Activated CD8-positive, alpha-beta memory T cell treated with anti-CD3 and anti-CD28 coated beads for 1 hour (primary cell): ENCODE measurements around the gene CSNK2A2.

ENCODE experiments used
- DNase-seq, 2 donors: peaks; one replicate each; pipeline ENCODE4 v3.0.0-alpha.2; 2020; ENCODE audit warnings: low read depth in 1 of 2; ENCODE audit errors: extremely low read depth in 1 of 2

Gene CSNK2A2

DNA sequence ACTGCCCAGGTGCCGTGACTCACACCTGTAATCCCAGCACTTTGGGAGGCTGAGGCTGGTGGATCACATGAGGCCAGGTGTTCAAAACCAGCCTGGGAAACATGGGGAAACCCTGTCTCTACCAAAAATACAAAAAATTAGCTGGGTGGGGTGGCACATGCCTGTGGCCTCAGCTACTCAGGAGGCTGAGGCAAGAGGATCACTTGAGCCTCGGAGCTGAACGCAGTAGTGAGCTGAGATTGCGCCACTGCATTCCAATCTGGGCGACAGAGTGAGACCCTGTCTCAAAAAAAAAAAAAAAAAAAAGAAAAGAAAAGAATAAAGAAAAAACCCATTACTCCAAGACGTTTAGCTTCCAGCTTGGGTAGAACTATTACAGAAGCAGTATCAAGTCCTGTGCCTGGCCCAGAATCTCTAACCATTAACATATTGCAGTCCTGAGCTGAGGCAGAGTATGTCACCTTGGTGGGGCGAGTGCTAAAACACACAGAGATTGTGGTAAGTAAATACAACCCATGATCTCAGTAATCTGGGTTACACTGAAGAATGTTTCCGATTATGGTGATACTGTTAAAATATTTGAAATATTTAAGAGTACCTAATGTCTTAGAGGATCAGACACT lies 45.5 kb downstream of the CSNK2A2 start:
- no peak for DNase-seq

- no peak for DNase-seq
These were observed 49.4 kb downstream of the CSNK2A2 start for GRCh38 chr16:58148526-58148925.

DNA sequence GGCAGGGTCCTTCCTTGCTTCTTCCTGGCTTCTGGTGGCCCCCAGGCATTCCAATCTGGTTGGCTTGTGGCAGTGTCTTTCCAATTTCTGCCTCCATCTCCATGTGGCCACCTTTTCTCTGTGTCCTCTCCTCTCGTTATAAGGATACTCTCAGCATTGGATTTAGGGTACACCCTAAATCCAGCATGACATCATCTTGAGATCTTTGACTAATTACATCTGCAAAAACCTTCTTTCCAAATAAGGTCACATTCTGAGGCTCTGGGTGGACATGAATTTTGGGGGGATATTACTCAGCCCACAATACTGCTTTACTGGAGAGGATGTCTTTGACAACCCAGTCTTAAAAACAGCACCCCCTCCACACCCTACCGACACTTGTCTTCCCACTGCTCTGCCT lies 49.8 kb downstream of the CSNK2A2 start:
- no peak for DNase-seq

DNA sequence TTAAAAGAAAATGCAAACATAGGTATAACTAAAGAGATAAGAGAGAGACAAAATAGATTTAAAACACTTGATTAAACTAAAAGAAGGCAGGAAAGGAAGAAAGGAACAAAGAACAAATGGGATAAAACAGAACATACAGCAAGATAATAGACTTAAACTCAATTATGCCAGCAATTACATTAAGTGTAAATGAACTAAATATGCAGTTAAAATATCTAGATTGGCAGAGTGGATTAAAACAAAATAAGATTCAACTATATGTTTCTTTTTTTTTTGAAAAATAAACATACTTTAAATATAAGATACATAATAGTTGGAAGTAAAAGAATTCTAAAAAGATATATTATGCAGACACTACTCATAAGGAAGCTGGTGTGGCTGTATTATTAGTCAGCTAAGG lies 59.1 kb downstream of the CSNK2A2 start:
- no peak for DNase-seq

GRCh38 chr16:58137581-58137980 lies 60.3 kb downstream of the CSNK2A2 start:
- DNase-seq: no peak

DNA sequence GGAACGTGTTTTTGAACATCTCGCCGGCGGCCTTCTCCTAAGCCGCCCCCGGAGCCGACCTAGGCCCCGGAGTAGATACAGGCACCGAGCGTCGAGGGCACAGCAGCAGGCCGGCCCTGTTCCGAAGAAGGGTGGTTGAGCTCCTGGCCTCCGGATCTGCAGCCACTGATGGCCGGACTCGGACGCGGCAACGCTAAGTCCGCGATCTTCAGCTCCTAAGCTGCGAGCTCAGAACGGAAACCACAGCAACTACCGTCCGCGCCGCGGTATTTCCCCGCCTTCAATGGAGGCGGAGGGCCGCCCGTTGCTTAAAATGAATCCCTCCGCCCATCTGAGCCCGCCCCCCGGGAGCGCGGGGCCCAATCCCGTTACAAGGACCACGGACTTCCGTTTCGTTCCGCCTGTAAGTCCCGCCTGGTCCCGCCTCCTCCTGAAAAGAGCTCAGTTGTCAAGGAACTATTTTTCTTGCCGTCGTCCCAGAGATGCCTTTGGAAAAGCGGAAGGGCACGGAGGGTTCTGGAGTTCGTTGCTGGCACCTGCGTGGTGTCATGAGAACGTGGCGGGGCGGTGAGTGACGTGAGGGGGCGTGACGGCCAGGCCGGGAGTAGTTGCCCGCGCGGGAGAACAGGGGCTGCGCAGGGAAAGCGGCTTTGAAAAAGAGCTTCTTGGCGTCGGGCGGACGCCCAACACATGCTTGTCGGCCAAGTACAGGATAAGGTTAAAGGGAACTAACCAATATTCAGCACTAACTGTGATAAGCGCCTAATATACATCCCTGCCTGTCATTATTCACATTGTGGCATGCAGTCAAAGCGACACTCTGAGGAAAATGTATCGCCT lies 68.6 kb downstream of the CSNK2A2 start, which contains the start of gene CFAP20:
Gene CFAP20, minus strand, starts transcription at position 285 of the 840 bp plus-strand sequence. Its CDS starts 266 bp downstream, at position 19.
- DNase-seq: peak; percentile 90 to 91

GRCh38 chr16:58128711-58129096 lies 69.2 kb downstream of the CSNK2A2 start:
- DNase-seq: no peak

DNA sequence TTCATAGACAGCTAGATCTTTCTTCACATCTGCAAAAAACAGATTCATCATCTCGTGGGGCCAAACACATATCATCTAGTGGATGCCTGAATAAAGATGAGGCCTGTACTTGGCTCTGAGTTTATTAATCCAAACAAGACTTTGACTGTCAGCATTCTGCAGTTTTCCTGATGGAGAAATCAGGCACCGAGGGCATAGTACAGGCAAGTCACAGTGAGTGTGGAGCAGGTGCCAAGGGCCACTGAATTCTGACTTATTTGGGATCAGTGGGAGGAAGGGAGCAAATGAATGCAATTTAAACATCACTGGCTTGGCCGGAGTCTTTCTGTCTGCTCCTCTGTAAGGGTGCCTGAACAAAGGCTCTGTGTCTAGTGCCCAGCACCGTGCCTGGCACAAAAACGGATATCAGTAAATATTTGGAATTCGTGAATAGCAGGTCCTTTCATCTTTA lies 69.7 kb downstream of the CSNK2A2 start:
- no peak for DNase-seq

GRCh38 chr16:58127634-58128033 lies 70.3 kb downstream of the CSNK2A2 start:
- no peak for DNase-seq

- DNase-seq: no peak
These were observed 70.8 kb downstream of the CSNK2A2 start for GRCh38 chr16:58127033-58127556.

- DNase-seq: no peak
These were observed 71.4 kb downstream of the CSNK2A2 start for GRCh38 chr16:58126451-58126961.

- no peak for DNase-seq
These were observed 72.0 kb downstream of the CSNK2A2 start for GRCh38 chr16:58125781-58126335.

DNA sequence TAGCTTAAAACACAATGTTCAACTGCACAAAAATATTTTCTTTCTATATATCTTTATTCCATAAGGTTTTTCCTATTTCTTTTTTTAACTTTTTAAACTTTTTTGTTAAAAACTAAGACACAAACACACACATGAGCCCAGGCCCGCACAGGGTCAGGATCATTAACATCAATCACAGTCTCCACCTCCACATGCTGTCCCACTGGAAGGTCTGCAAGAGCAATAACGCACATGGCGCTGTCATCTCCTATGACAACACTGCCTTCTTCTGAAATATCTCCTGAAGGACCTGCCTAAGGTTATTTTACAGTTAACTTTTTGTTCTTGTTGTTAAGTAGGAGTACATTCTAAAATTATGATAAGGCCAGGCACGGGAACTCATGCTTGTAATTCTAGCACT lies 72.9 kb downstream of the CSNK2A2 start:
- DNase-seq: no peak

GRCh38 chr16:58124601-58124915 lies 73.3 kb downstream of the CSNK2A2 start:
- DNase-seq: no peak

DNA sequence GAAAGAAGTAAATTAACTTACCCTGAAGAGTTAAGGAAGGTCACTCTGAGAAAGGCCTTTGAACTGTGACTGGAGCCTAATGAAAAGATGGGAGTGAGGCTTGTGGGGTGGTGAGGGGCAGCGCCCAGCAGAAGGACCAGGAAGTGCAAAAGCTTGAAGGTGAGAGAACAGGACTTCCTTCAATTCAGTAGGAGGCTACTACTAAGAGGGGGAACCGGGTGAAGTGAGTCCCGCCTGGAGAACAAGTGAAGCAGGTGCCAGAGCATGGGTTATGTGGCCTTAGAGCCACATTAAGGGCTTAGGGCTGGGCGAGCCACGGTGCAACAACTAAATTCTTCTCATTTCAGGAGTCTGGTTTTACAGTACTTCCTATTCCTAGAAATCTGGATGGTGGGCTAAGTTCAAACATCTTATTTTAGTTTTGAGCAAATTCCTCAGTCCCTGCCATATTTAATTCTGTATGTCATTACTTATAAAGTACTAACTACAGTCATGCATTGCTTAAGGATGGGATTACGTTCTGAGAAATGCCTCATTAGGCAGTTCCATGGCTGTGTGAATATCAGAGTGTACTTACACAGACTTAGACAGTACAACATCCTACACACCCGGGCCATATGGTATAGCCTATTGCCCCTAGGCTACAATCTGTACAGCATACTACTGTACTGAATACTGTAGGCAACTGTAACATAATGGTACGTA lies 73.9 kb downstream of the CSNK2A2 start:
- DNase-seq: no peak

- DNase-seq: no peak
These were observed 76.8 kb downstream of the CSNK2A2 start for GRCh38 chr16:58121132-58121531.

GRCh38 chr16:58120234-58120633 lies 77.7 kb downstream of the CSNK2A2 start:
- no peak for DNase-seq

GRCh38 chr16:58119509-58119845 lies 78.4 kb downstream of the CSNK2A2 start:
- no peak for DNase-seq

GRCh38 chr16:58118801-58119508 lies 79.0 kb downstream of the CSNK2A2 start:
- no peak for DNase-seq

DNA sequence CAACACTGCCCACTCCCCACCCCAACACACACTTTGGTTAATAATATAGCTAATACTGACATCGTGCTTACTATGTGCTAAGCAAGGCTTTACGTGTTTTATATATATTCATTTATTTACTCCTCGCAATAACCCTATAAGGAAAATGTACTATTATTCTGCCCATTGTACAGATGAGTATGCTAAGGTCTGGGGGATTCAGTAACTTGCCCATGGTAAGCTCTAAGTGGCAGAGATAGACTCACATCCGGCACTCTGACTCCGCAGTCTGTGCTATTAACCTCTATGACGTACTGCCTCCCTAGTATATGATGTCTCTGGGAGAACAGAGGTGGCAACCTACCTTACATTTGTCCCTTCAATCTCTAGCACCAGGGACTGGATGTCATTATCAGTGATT lies 81.4 kb downstream of the CSNK2A2 start:
- DNase-seq: no peak

DNA sequence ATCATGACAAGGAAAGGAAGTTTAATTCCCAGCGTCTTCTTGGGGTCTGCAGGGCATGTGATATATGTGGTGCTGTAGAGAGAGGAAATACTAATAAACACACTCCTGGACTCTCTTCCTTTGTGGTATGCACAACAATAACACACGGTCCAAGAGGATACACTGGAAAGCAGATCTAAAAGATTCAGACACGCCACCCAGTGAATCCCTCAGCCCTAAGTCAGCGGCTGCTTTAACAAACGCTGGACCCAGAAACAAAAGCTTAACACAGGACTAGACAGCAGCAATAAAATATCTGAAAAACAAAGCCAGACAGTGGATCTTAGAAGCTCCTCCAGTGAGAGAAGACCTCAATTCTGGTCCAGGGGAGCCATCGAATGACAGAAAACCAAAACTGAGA lies 81.8 kb downstream of the CSNK2A2 start:
- DNase-seq: no peak
